ENCODE data around the gene LIN37. TPM values are rescaled to one million over a fixed set of nuclear protein-coding genes. Genes with fewer than 3 reads are reported as not detected.

Gene LIN37
- total RNA-seq, 4 donors from 2014 or later = 5.7 to 13.4 (median 9.5) TPM

GRCh38 chr19:35774274-35775045 is 26.1 kb downstream of the LIN37 start:
- peaks cover 0 to 16% (median 0%) of the 10 kb centered on the region in 3 donors for H3K36me3 ChIP-seq
- intact Hi-C loops (cut with DNase I) = no loop called here
- peaks cover 10 to 31% (median 13%) of the 10 kb centered on the region in 3 donors for H3K4me1 ChIP-seq
- no peak for DNase-seq
- peak overlapping the region; percentile 68 to 92 (median 84) for H3K4me3 ChIP-seq
- WGBS, 2 donors = 36 to 52% methylated on average over 16 of the region's 16 CpGs
- TF ChIP-seq POLR2A (IDR thresholded peaks at IDR 0.05) = no peak
- no peak for TF ChIP-seq CTCF (IDR thresholded peaks at IDR 0.05)
- H3K9me3 ChIP-seq = no peaks in the 10 kb centered on the region
- no peak overlapping the region for H3K27ac ChIP-seq
- no peaks in the 10 kb centered on the region for H3K27me3 ChIP-seq

DNA sequence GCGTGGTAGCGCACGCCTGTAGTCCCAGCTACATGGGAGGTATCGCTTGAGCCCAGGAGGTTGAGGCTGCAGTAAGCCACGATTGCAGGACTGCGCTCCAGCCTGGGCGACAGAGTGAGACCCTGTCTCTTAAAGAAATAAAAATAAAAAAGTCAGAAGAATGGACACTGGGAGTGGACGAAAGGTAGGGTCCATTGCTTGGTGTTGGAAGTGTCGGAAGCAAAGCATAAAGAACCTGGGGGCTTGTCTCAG is 26.6 kb downstream of the LIN37 start:
- intact Hi-C loops (cut with DNase I) = no loop called here
- peak overlapping the region; percentile 68 to 92 (median 84) for H3K4me3 ChIP-seq

GRCh38 chr19:35775298-35776101 is 27.1 kb downstream of the LIN37 start, which contains the start of gene ARHGAP33:
TSS of gene ARHGAP33 (plus strand) at chr19:35775564. CDS start at chr19:35775659, 95 bp downstream.
- H3K4me3 ChIP-seq = peak within 1 kb of the TSS; percentile 68 to 92 (median 84)
- intact Hi-C loops (cut with DNase I) = no loop called here
- H3K27me3 ChIP-seq = no peaks in the 10 kb centered on the region
- peaks cover 10 to 31% (median 13%) of the 10 kb centered on the region in 3 donors for H3K4me1 ChIP-seq
- no peaks in the 10 kb centered on the region for H3K9me3 ChIP-seq
- peak within 1 kb of the TSS; percentile 59 to 76 (median 68) for H3K27ac ChIP-seq
- peak; percentile 88 for DNase-seq
- no peak for TF ChIP-seq CTCF (IDR thresholded peaks at IDR 0.05)
- TF ChIP-seq POLR2A (IDR thresholded peaks at IDR 0.05) = no peak
- peaks cover 0 to 24% (median 0%) of the 10 kb centered on the region in 3 donors for H3K36me3 ChIP-seq
- 0% methylated on average over 14 to 21 of the region's 82 CpGs for WGBS, 2 donors

More for the DNA sequence above, 26.6 kb downstream of the LIN37 start:
- DNase-seq = no peak
- Histone ChIP-seq H3K36me3 (peaks cover 0 to 18% (median 0%) of the 10 kb centered on the region in 3 donors), H3K4me1 (peaks cover 10 to 31% (median 13%) of the 10 kb centered on the region in 3 donors), H3K27me3 (no peaks in the 10 kb centered on the region), H3K27ac (no peak overlapping the region), H3K9me3 (no peaks in the 10 kb centered on the region)
- TF ChIP-seq CTCF (IDR thresholded peaks at IDR 0.05) (no peak), POLR2A (IDR thresholded peaks at IDR 0.05) (no peak)
- WGBS, 2 donors = 23 to 26% methylated on average over 9 of the region's 9 CpGs

DNA sequence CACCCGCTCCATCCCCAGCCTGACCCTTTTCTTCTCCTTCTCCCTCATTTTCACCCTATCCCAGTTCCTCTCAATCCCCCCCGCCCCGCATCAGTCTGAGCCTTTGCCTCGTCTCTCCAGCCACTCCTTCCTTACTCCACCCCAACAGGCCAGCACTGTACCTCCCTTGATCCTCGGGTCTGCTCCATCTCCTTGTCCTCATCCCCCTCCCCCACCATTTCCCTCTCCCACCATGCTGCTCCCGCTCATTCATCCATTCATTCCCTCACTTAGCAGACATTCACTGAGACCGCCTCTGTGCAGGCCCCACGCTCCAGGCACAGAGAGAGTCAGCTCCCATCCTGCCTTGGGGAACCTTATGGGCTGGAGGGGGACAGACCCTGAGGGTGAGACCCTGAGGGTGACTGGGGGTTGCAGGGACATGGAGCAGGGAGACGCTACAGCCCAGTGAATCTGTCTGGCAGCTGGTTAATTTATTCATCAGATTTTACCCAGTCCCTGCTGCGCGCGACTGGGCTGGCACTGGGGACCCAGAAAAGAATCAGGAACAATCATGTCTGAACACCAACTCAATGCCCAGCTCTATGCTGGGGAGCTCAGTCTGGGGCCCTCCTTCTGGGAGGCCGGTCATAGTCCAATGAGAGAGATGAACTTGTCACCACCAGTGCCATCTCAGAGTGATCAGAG is 27.9 kb downstream of the LIN37 start:
- H3K27ac ChIP-seq = peak overlapping the region in 2 of 4 donors; percentile 67 to 76
- H3K4me1 ChIP-seq = peaks cover 10 to 31% (median 13%) of the 10 kb centered on the region in 3 donors
- TF ChIP-seq POLR2A (IDR thresholded peaks at IDR 0.05) (no peak), CTCF (IDR thresholded peaks at IDR 0.05) (no peak)
- intact Hi-C loops (cut with DNase I) = no loop called here
- H3K9me3 ChIP-seq = no peaks in the 10 kb centered on the region
- DNase-seq = no peak
- H3K4me3 ChIP-seq = peak overlapping the region; percentile 68 to 92 (median 84)
- H3K36me3 ChIP-seq = peaks cover 0 to 31% (median 0%) of the 10 kb centered on the region in 3 donors
- WGBS, 2 donors = 12 to 20% methylated on average over 5 to 7 of the region's 13 CpGs
- H3K27me3 ChIP-seq = no peaks in the 10 kb centered on the region
